Heart right ventricle (tissue), 16 donors: Measurements from ENCODE around the gene CHEK2. TPM values are rescaled to one million over a fixed set of nuclear protein-coding genes. Genes with fewer than 3 reads are reported as not detected.
"Not testable (repeated sequence)": the region's sequence is repeated elsewhere in the genome, so short reads cannot be mapped to it uniquely, and the experiment has no call there.

ENCODE experiments used
- ATAC-seq, 8 donors: fragments of 200-7000 bp; cut with Tn5 transposase; one replicate each; pipeline ENCODE4 v1.9.1; 2020; ENCODE audit warnings: mild to moderate bottlenecking in 8 of 8, moderate library complexity in 8 of 8, moderate number of reproducible peaks in 1 of 8
- DNase-seq, 2 donors: peaks; one replicate each; pipeline ENCODE4 v3.0.0-alpha.2; 2020
- H3K27ac ChIP-seq, 10 donors: fragments of 200-600 bp; sonication (generic) in 2 of 10; one replicate each; pipeline versions ENCODE4 v1.5.0 to v1.8.0; 2020 to 2022; ENCODE audit warnings: mild to moderate bottlenecking in 3 of 10
- H3K27me3 ChIP-seq, 7 donors: fragments of 200-600 bp; one replicate each; pipeline ENCODE4 v1.8.0; 2021 to 2022; ENCODE audit warnings: mild to moderate bottlenecking in 2 of 7
- H3K36me3 ChIP-seq, 9 donors: fragments of 200-600 bp; sonication (generic) in 1 of 9; one replicate each; pipeline versions ENCODE4 v1.5.0 to v1.8.0; 2020 to 2022; ENCODE audit warnings: mild to moderate bottlenecking in 2 of 9
- H3K4me1 ChIP-seq, 9 donors: fragments of 200-600 bp; sonication (generic) in 1 of 9; one replicate each; pipeline versions ENCODE4 v1.5.0 to v1.8.0; 2020 to 2022; ENCODE audit warnings: mild to moderate bottlenecking in 4 of 9
- H3K4me3 ChIP-seq, 10 donors: fragments of 200-600 bp; sonication (generic) in 2 of 10; one replicate each; pipeline versions ENCODE4 v1.5.0 to v1.8.0; 2020 to 2022; ENCODE audit warnings: mild to moderate bottlenecking in 7 of 10, moderate library complexity in 2 of 10
- H3K9me3 ChIP-seq, 11 donors: fragments of 200-600 bp in 10 of 11; sonication (generic) in 2 of 11; one replicate each; pipeline versions ENCODE4 v1.5.0 to v1.8.0; 2013 to 2022; ENCODE audit warnings: mild to moderate bottlenecking in 2 of 11, control low read depth in 1 of 11, moderate library complexity in 1 of 11
- CTCF ChIP-seq, 9 donors: fragments of 200-600 bp; sonication (generic) in 2 of 9; IDR thresholded peaks; one replicate each; pipeline versions ENCODE4 v1.5.0 to v1.8.0; 2021 to 2022; ENCODE audit warnings: antibody characterized with exemption in 9 of 9, mild to moderate bottlenecking in 5 of 9, moderate library complexity in 1 of 9
- WGBS, 2 donors: extraction: QIAGEN DNeasy Blood & Tissue Kit; methylation state at CpG; one replicate each; pipeline ENCODE4 v1.1.7; 2013; ENCODE audit warnings: inconsistent platforms in 1 of 2; 5-methylcytosine and 5-hydroxymethylcytosine counted together
- intact Hi-C, 10 donors: fragments of 100-400 bp; cut with DNase I; formaldehyde crosslinking; loops; one replicate each; pipeline versions ENCODE4 v1.11.1 to v1.14.2; 2022
- polyA plus RNA-seq, 2 donors: library from polyadenylated mRNA; stranded (reverse); fragments of 200-250 nt; gene quantifications; one replicate each; pipeline ENCODE4 v1.2.3, GENCODE V29; 2013
- total RNA-seq, 10 donors: library from RNA; stranded (reverse); fragmentation: NEBNext Ultra II Directional in 3 of 10; extraction: Animal tissue kit (Norgen Biotek cat#: 25700) in 3 of 10; gene quantifications; one replicate each; pipeline versions ENCODE4 v1.2.1 to v1.2.4, GENCODE V29; 2021 to 2023
- donor health status: Arrhythmogenic right ventricular cardiomyopathy.
- donor health status: ischemic (EF 13 %, LVEDD 7.1; RV severe dilation, severe dysfunction).
- donor health status: healthy with polysubstance abuse.
- donor health status: DM: no; HTN: yes; CAD: no.
- donor health status: DM: no; HTN: no; CAD: no.
- donor health status: ischemic (EF 25% LVEDD 6.9; RV normal size, moderate dysfunction).
- donor health status: ischemic (EF 25% LVEDD 5.7; RV mildly dilated, moderate dysfunction).
- donor health status: healthy.
- donor health status: DM: yes; HTN: yes; CAD: no.
- donor health status: Ischemic cardiomyopathy.
- donor health status: ischemic (EF 35%, LVEDD 5.7; RV mildly dilated, moderate dysfunction).
- donor health status: nonischemic (EF 11% LVEDD 7.7; RV severe dilation, severe dysfunction).
- donor health status: DM: yes; HTN: yes; CAD: no.
- donor health status: PGD.
- donor health status: ischemic (EF 29% LVEDD 5.4; RV normal size, mild dysfunction).
- donor health status: nonischemic (EF 23%, LVEDD 6.1; RV moderate dilation, normal function).

Gene CHEK2
- total and polyA plus RNA-seq, 12 donors, result 0.74 to 8.0 (median 1.7) TPM

GRCh38 chr22:28670756-28671155 is 70.9 kb downstream of the CHEK2 start:
- WGBS, 2 donors, result 93 to 96% methylated on average over 3 of the region's 3 CpGs
- no peak overlapping the region for H3K27ac ChIP-seq
- H3K36me3 ChIP-seq, result no peaks in the 10 kb centered on the region
- no peak for DNase-seq
- no peak for ATAC-seq
- peaks cover 0 to 8% (median 0%) of the 10 kb centered on the region in 11 donors for H3K9me3 ChIP-seq
- peaks cover 0 to 19% (median 0%) of the 10 kb centered on the region in 9 donors for H3K4me1 ChIP-seq
- H3K27me3 ChIP-seq, result peaks cover 0 to 55% (median 0%) of the 10 kb centered on the region in 7 donors
- intact Hi-C loops, result loop anchor here in 1 of 10 donors (10.0 kb wide), 1 partner anchor 74 kb away; the partner anchor contains the start of genes CHEK2 and HSCB
- no peak for TF ChIP-seq CTCF (IDR thresholded peaks at IDR 0.05)
- no peak overlapping the region for H3K4me3 ChIP-seq

DNA sequence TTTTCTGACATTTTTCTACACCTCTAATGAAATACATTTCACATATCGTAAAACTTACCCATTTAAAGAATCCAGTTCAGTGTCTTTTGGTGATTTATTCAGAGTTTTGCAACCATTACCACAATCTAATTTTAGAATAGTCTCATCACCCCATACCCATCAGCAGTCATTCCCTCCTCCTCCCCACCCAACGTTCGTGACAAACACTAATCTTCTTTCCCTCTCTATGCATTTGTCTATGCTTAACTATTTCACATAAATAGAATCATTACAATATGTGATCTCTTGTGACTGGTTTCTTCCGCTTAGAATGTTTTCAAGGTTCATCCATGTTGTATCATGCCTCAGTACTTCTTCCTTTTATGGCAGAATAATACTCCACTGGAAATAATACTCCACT is 71.5 kb downstream of the CHEK2 start:
- Histone ChIP-seq H3K4me3 (no peak overlapping the region), H3K4me1 (peaks cover 0 to 17% (median 0%) of the 10 kb centered on the region in 9 donors), H3K9me3 (peaks cover 0 to 8% (median 0%) of the 10 kb centered on the region in 11 donors), H3K27me3 (peaks cover 0 to 50% (median 0%) of the 10 kb centered on the region in 7 donors), H3K27ac (no peak overlapping the region), H3K36me3 (no peaks in the 10 kb centered on the region)
- WGBS, 2 donors, result 85 to 93% methylated on average over 4 of the region's 4 CpGs
- no peak for TF ChIP-seq CTCF (IDR thresholded peaks at IDR 0.05)
- ATAC-seq, result no peak
- intact Hi-C loops, result loop anchor here in 1 of 10 donors (10.0 kb wide), 1 partner anchor 75 kb away; the partner anchor contains the start of genes CHEK2 and HSCB
- no peak for DNase-seq

- Histone ChIP-seq H3K4me1 (peaks cover 0 to 9% (median 0%) of the 10 kb centered on the region in 9 donors), H3K9me3 (peaks cover 0 to 8% (median 0%) of the 10 kb centered on the region in 11 donors), H3K36me3 (no peaks in the 10 kb centered on the region), H3K4me3 (no peak overlapping the region), H3K27ac (no peak overlapping the region), H3K27me3 (peaks cover 0 to 42% (median 0%) of the 10 kb centered on the region in 7 donors)
- DNase-seq (no peak), ATAC-seq (no peak)
- no peak for TF ChIP-seq CTCF (IDR thresholded peaks at IDR 0.05)
- intact Hi-C loops, result no loop called here
- 72 to 73% methylated on average over 2 of the region's 2 CpGs for WGBS, 2 donors
These were observed 72.2 kb downstream of the CHEK2 start for GRCh38 chr22:28669387-28669786.

GRCh38 chr22:28663569-28663942 is 78.1 kb downstream of the CHEK2 start:
- intact Hi-C loops, result loop anchor here in 1 of 10 donors (5.0 kb wide), 1 partner anchor 69 kb away; no protein-coding TSS in a partner anchor
- H3K4me3 ChIP-seq, H3K27me3 ChIP-seq, H3K36me3 ChIP-seq, H3K4me1 ChIP-seq, H3K27ac ChIP-seq, DNase-seq, H3K9me3 ChIP-seq, ATAC-seq: not testable (repeated sequence)
- whole genome bisulfite sequencing, 2 donors, result no CpG with 5 or more reads among the region's 13 CpGs

DNA sequence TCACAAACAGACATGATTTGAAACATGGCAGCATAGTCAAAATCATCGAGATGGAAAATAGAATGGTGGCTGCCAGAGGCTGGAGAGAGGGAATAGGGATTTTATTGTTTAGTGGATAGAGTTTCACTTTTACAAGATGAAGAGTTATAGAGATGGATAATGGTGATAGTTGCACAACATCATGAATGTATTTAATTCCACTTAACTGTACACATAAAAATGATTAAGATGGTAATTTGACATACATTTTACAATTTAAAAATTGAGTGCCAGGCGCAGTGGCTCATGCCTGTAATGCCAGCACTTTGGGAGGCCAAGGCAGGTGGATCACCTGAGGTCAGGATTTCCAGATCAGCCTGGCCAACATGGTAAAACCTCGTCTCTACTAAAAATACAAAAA is 83.2 kb downstream of the CHEK2 start:
- WGBS, 2 donors, result 88 to 91% methylated on average over 3 of the region's 3 CpGs
- no peak for TF ChIP-seq CTCF (IDR thresholded peaks at IDR 0.05)
- Histone ChIP-seq H3K4me3 (no peak overlapping the region), H3K4me1 (no peaks in the 10 kb centered on the region), H3K9me3 (no peaks in the 10 kb centered on the region), H3K27ac (no peak overlapping the region), H3K36me3 (no peaks in the 10 kb centered on the region), H3K27me3 (peaks cover 0 to 5% (median 0%) of the 10 kb centered on the region in 7 donors)
- ATAC-seq (no peak), DNase-seq (no peak)
- intact Hi-C loops, result no loop called here
